Hepatocyte (in vitro differentiated cells): Measurements from ENCODE around the gene MRPL50. TPM values are rescaled to one million over a fixed set of nuclear protein-coding genes. Genes with fewer than 3 reads are reported as not detected.

Source experiments
- DNase-seq: peaks from one replicate; pipeline ENCODE4 v3.0.0-alpha.2; 2016; ENCODE audit warnings: low spot score
- H2AFZ ChIP-seq: fragments of 200-600 bp; sonication (generic); 2 replicates; pipeline ENCODE4 v1.6.0; 2016; ENCODE audit warnings: antibody characterized with exemption, mild to moderate bottlenecking
- H3K27ac ChIP-seq: fragments of 200-600 bp; sonication (generic); 2 replicates; pipeline ENCODE4 v1.5.1; 2016; ENCODE audit warnings: mild to moderate bottlenecking
- H3K27me3 ChIP-seq: fragments of 200-600 bp; sonication (generic); 2 replicates; pipeline ENCODE4 v1.6.1; 2016
- H3K36me3 ChIP-seq: fragments of 200-600 bp; sonication (generic); replicated peaks from 2 replicates; pipeline ENCODE4 v1.5.1; 2016; ENCODE audit warnings: low read depth; ENCODE audit not compliant: insufficient read depth
- H3K4me1 ChIP-seq: fragments of 200-600 bp; sonication (generic); 2 replicates; pipeline ENCODE4 v1.5.1; 2016; ENCODE audit warnings: mild to moderate bottlenecking, moderate library complexity; ENCODE audit not compliant: insufficient read depth
- H3K4me2 ChIP-seq: fragments of 200-600 bp; sonication (generic); 2 replicates; pipeline ENCODE4 v1.6.0; 2016
- H3K4me3 ChIP-seq: fragments of 200-600 bp; sonication (generic); 2 replicates; pipeline ENCODE4 v1.5.1; 2016; ENCODE audit warnings: mild to moderate bottlenecking
- H3K79me2 ChIP-seq: fragments of 200-600 bp; sonication (generic); 2 replicates; pipeline ENCODE4 v1.6.0; 2017; ENCODE audit warnings: mild to moderate bottlenecking
- H3K9me2 ChIP-seq: fragments of 200-600 bp; sonication (generic); replicated peaks from 2 replicates; pipeline ENCODE4 v1.6.0; 2017; ENCODE audit warnings: mild to moderate bottlenecking; ENCODE audit not compliant: insufficient read depth
- H3K9me3 ChIP-seq: fragments of 200-600 bp; sonication (generic); 2 replicates; pipeline ENCODE4 v1.5.1; 2016; ENCODE audit warnings: low read depth, mild to moderate bottlenecking
- H4K20me1 ChIP-seq: fragments of 200-600 bp; sonication (generic); 2 replicates; pipeline ENCODE4 v1.6.0; 2016; ENCODE audit warnings: mild to moderate bottlenecking; ENCODE audit not compliant: insufficient read depth, poor library complexity, severe bottlenecking
- CTCF ChIP-seq: fragments of 200-600 bp; sonication (generic); IDR thresholded peaks from 2 replicates; pipeline ENCODE4 v1.5.1; 2016; ENCODE audit warnings: antibody characterized with exemption, mild to moderate bottlenecking; ENCODE audit not compliant: poor library complexity
- EZH2 ChIP-seq: fragments of 200-600 bp; sonication (generic); IDR thresholded peaks from 2 replicates; pipeline ENCODE4 v1.6.1; 2016; ENCODE audit warnings: antibody characterized with exemption, mild to moderate bottlenecking, borderline replicate concordance
- EZH2phosphoT487 ChIP-seq: fragments of 200-600 bp; sonication (generic); IDR thresholded peaks from one replicate; pipeline ENCODE4 v1.6.1; 2018; ENCODE audit warnings: antibody characterized with exemption, mild to moderate bottlenecking, low read depth, moderate library complexity; ENCODE audit not compliant: unreplicated experiment, severe bottlenecking
- WGBS: methylation state at CpG from one replicate; pipeline ENCODE4 v1.1.6; 2016; ENCODE audit warnings: low lambda C conversion rate; ENCODE audit errors: missing lambda C conversion rate; 5-methylcytosine and 5-hydroxymethylcytosine counted together
- polyA plus RNA-seq: library from polyadenylated mRNA; unstranded; fragments of >200 nt; fragmentation: Nextera tagmentation; extraction: Ambion mirVana; gene quantifications from 2 replicates; pipeline ENCODE4 v1.2.1, GENCODE V29; 2016
- total RNA-seq: library from RNA; depleted of rRNA; stranded (reverse); fragments of >200 nt; gene quantifications from 2 replicates; pipeline ENCODE4 v1.2.3, GENCODE V29; 2014

MRPL50 gene
- total and polyA plus RNA-seq, 2 experiments from 2014 or later: 22.8 to 23.7 TPM

- no peak for TF ChIP-seq EZH2phosphoT487
- TF ChIP-seq EZH2: no peak
- TF ChIP-seq CTCF: no peak
- 69% methylated on average over 5 of the region's 5 CpGs for WGBS
- peak; percentile 16 for DNase-seq
- H3K9me2 ChIP-seq: no peaks in the 10 kb centered on the region
- H3K4me3 ChIP-seq: peak overlapping the region; percentile 92
- H3K27ac ChIP-seq: peak overlapping the region; percentile 77
- H3K4me2 ChIP-seq: peak overlapping the region; percentile 93
- peaks cover 32% of the 10 kb centered on the region for H3K36me3 ChIP-seq
- H3K9me3 ChIP-seq: peaks cover 36% of the 10 kb centered on the region
- H2AFZ ChIP-seq: no peak overlapping the region
- H3K27me3 ChIP-seq: no peaks in the 10 kb centered on the region
- H3K79me2 ChIP-seq: peaks cover 81% of the 10 kb centered on the region
- H4K20me1 ChIP-seq: no peaks in the 10 kb centered on the region
- H3K4me1 ChIP-seq: no peaks in the 10 kb centered on the region
Observed at GRCh38 chr9:101400120-101400519, 1.7 kb upstream of the MRPL50 start.

GRCh38 chr9:101399643-101399970, 1.2 kb upstream of the MRPL50 start:
- Histone ChIP-seq H4K20me1 (no peaks in the 10 kb centered on the region), H2AFZ (peak overlapping the region; percentile 69), H3K9me2 (no peaks in the 10 kb centered on the region), H3K4me3 (peak overlapping the region; percentile 92), H3K4me2 (peak overlapping the region; percentile 93), H3K27ac (peak overlapping the region; percentile 77), H3K9me3 (peaks cover 31% of the 10 kb centered on the region), H3K4me1 (no peaks in the 10 kb centered on the region), H3K79me2 (peaks cover 84% of the 10 kb centered on the region), H3K27me3 (no peaks in the 10 kb centered on the region), H3K36me3 (peaks cover 28% of the 10 kb centered on the region)
- no peak for DNase-seq
- WGBS: 26% methylated on average over 2 of the region's 2 CpGs
- no peak for TF ChIP-seq CTCF
- TF ChIP-seq EZH2phosphoT487: no peak
- TF ChIP-seq EZH2: no peak

GRCh38 chr9:101398930-101399642, 668 bp upstream of the MRPL50 start:
- DNase-seq: peak; percentile 13
- Histone ChIP-seq H4K20me1 (no peaks in the 10 kb centered on the region), H3K4me2 (peak overlapping the region; percentile 93), H2AFZ (peak overlapping the region; percentile 69), H3K4me1 (no peaks in the 10 kb centered on the region), H3K9me3 (peaks cover 26% of the 10 kb centered on the region), H3K79me2 (peaks cover 86% of the 10 kb centered on the region), H3K9me2 (no peaks in the 10 kb centered on the region), H3K36me3 (peaks cover 23% of the 10 kb centered on the region), H3K27ac (peak overlapping the region; percentile 77), H3K4me3 (peak overlapping the region; percentile 92), H3K27me3 (no peaks in the 10 kb centered on the region)
- no peak for TF ChIP-seq EZH2phosphoT487
- 3% methylated on average over 19 of the region's 28 CpGs for WGBS

- H3K27ac ChIP-seq: peak overlapping the region; percentile 85
Observed at GRCh38 chr9:101397746-101398067, 711 bp downstream of the MRPL50 start.

More at GRCh38 chr9:101397746-101398067, 711 bp downstream of the MRPL50 start:
- peaks cover 18% of the 10 kb centered on the region for H3K9me3 ChIP-seq
- peak overlapping the region; percentile 81 for H3K4me2 ChIP-seq
- H3K36me3 ChIP-seq: peaks cover 13% of the 10 kb centered on the region
- peak overlapping the region; percentile 54 for H3K4me3 ChIP-seq
- TF ChIP-seq CTCF: no peak
- TF ChIP-seq EZH2: no peak
- no peak for TF ChIP-seq EZH2phosphoT487
- no peaks in the 10 kb centered on the region for H3K9me2 ChIP-seq
- peaks cover 92% of the 10 kb centered on the region for H3K79me2 ChIP-seq
- 7% methylated on average over 4 of the region's 4 CpGs for WGBS
- H3K27me3 ChIP-seq: no peaks in the 10 kb centered on the region
- no peak for DNase-seq
- peak overlapping the region; percentile 33 for H2AFZ ChIP-seq
- H4K20me1 ChIP-seq: no peaks in the 10 kb centered on the region
- H3K4me1 ChIP-seq: no peaks in the 10 kb centered on the region
